Naive thymus-derived CD4-positive, alpha-beta T cell (primary cell): Measurements from ENCODE around the gene KRTAP10-10. TPM values are rescaled to one million over a fixed set of nuclear protein-coding genes. Genes with fewer than 3 reads are reported as not detected.
A peak's percentile ranks its signal among the peaks of the same experiment; 100 is the strongest.

Experiments
- ATAC-seq: fragments of 150-1000 bp; cut with Tn5 transposase; 2 replicates; pipeline ENCODE4 v1.10.0; 2021; ENCODE audit warnings: mild to moderate bottlenecking, moderate library complexity
- CTCF ChIA-PET: fragments of 350-600 bp; sonication (Branson Sonifier 250); formaldehyde crosslinking; loops from one replicate; lab custom pipeline; 2021; ENCODE audit warnings: antibody characterized with exemption; lab: Charles Lee
- POLR2A ChIA-PET: fragments of 350-600 bp; sonication (Branson Sonifier 250); formaldehyde crosslinking; loops from one replicate; lab custom pipeline; 2021; ENCODE audit warnings: antibody characterized with exemption, inconsistent platforms; lab: Charles Lee
- DNase-seq, 9 donors: peaks; one replicate each; pipeline versions ENCODE4 v3.0.0 to v3.0.0-alpha.2; 2020 to 2022; ENCODE audit warnings: mixed read lengths in 1 of 9
- H3K27ac ChIP-seq: one replicate; pipeline ENCODE4 v1.7.0; 2013; ENCODE audit warnings: mild to moderate bottlenecking, low read depth, low read length, moderate library complexity
- H3K27me3 ChIP-seq, 2 donors: one replicate each; pipeline ENCODE4 v1.7.0; 2013; ENCODE audit warnings: low read length in 2 of 2, mild to moderate bottlenecking in 2 of 2, moderate library complexity in 2 of 2; ENCODE audit not compliant: control insufficient read depth in 2 of 2, insufficient read depth in 2 of 2
- H3K36me3 ChIP-seq, 3 experiments: 1 replicate in 2 of 3; 2 replicates in 1 of 3; pipeline ENCODE4 v1.7.0; 2013; ENCODE audit warnings: low read length in 3 of 3, mild to moderate bottlenecking in 3 of 3, moderate library complexity in 1 of 3; ENCODE audit not compliant: insufficient read depth in 3 of 3, control insufficient read depth in 2 of 3
- H3K4me1 ChIP-seq, 2 donors: one replicate each; pipeline ENCODE4 v1.7.0; 2013; ENCODE audit warnings: low read length in 2 of 2, mild to moderate bottlenecking in 2 of 2, moderate library complexity in 1 of 2; ENCODE audit not compliant: control insufficient read depth in 2 of 2, insufficient read depth in 2 of 2
- H3K4me3 ChIP-seq: 2 replicates; pipeline ENCODE4 v1.7.0; 2013; ENCODE audit warnings: mild to moderate bottlenecking, low read length
- H3K9me3 ChIP-seq, 3 experiments: 1 replicate in 2 of 3; 2 replicates in 1 of 3; pipeline ENCODE4 v1.7.0; 2013; ENCODE audit warnings: low read length in 3 of 3; ENCODE audit not compliant: control insufficient read depth in 2 of 3
- H3K27ac Mint-ChIP-seq, 9 donors: one replicate each; pipeline ENCODE4 v1.8.0; 2020 to 2022; ENCODE audit warnings: mixed read lengths in 9 of 9, mild to moderate bottlenecking in 8 of 9, moderate library complexity in 5 of 9, inconsistent platforms in 2 of 9
- H3K27me3 Mint-ChIP-seq, 5 donors: one replicate each; pipeline ENCODE4 v1.8.0; 2021 to 2022; ENCODE audit warnings: mixed read lengths in 5 of 5, mild to moderate bottlenecking in 1 of 5
- H3K36me3 Mint-ChIP-seq, 5 donors: one replicate each; pipeline ENCODE4 v1.8.0; 2020 to 2022; ENCODE audit warnings: mixed read lengths in 5 of 5, mild to moderate bottlenecking in 3 of 5, inconsistent platforms in 1 of 5
- H3K4me1 Mint-ChIP-seq, 7 donors: one replicate each; pipeline ENCODE4 v1.8.0; 2020 to 2022; ENCODE audit warnings: mixed read lengths in 7 of 7, mild to moderate bottlenecking in 3 of 7, inconsistent platforms in 1 of 7
- H3K4me3 Mint-ChIP-seq, 10 donors: one replicate each; pipeline ENCODE4 v1.8.0; 2020 to 2022; ENCODE audit warnings: mild to moderate bottlenecking in 10 of 10, mixed read lengths in 10 of 10, moderate library complexity in 6 of 10, inconsistent platforms in 2 of 10
- H3K9me3 Mint-ChIP-seq, 11 donors: one replicate each; pipeline ENCODE4 v1.8.0; 2020 to 2022; ENCODE audit warnings: mixed read lengths in 11 of 11, mild to moderate bottlenecking in 4 of 11, inconsistent platforms in 1 of 11, moderate library complexity in 1 of 11
- intact Hi-C, 2 donors: fragments of 100-400 bp; cut with micrococcal nuclease; formaldehyde crosslinking; loops; one replicate each; pipeline ENCODE4 v1.15.1; 2023
- polyA plus RNA-seq, 2 donors: library from polyadenylated mRNA; unstranded; fragments of 300-500 nt; fragmentation: Illumina TruSeq; gene quantifications; one replicate each; pipeline ENCODE4 v1.2.3, GENCODE V29; 2021
- total RNA-seq, 6 experiments: library from RNA in 5 of 6; stranded (reverse) in 5 of 6; gene quantifications; 1 replicate in 5 of 6; 2 replicates in 1 of 6; pipeline ENCODE4 v1.2.3 and lab custom pipeline; 2021 to 2026

Gene KRTAP10-10
- total and polyA plus RNA-seq, 7 experiments from 2014 or later = not detected

- Mint-ChIP-seq H3K36me3 (peaks cover 3 to 17% (median 6%) of the 10 kb centered on the region in 5 donors), H3K9me3 (peaks cover 0 to 32% (median 13%) of the 10 kb centered on the region in 11 donors), H3K27me3 (no peaks in the 10 kb centered on the region), H3K4me3 (no peak overlapping the region), H3K4me1 (peaks cover 11 to 26% (median 23%) of the 10 kb centered on the region in 7 donors), H3K27ac (peak overlapping the region in 2 of 9 donors; percentile 29 to 30)
- ChIA-PET CTCF (no interaction called here), POLR2A (no interaction called here)
- Histone ChIP-seq H3K4me3 (no peak overlapping the region), H3K27me3 (no peaks in the 10 kb centered on the region), H3K4me1 (peaks cover 12% of the 10 kb centered on the region in 2 donors), H3K9me3 (peaks cover 0 to 6% (median 5%) of the 10 kb centered on the region in 3 experiments), H3K27ac (no peak overlapping the region), H3K36me3 (no peaks in the 10 kb centered on the region)
- no peak for ATAC-seq
- DNase-seq = no peak
- intact Hi-C loops = loop anchor here in 1 of 2 donors (10.0 kb wide), 1 partner anchor 65 kb away; the partner anchor contains the start of gene KRTAP10-5
Observed at GRCh38 chr21:44649521-44650100, 12.5 kb downstream of the KRTAP10-10 start.

- intact Hi-C loops = loop anchor here in 1 of 2 donors (10.0 kb wide), 1 partner anchor 66 kb away; the partner anchor contains the start of gene KRTAP10-5
- ATAC-seq (no peak), DNase-seq (no peak)
- H3K9me3 Mint-ChIP-seq = peaks cover 0 to 31% (median 11%) of the 10 kb centered on the region in 11 donors
- H3K27me3 ChIP-seq = no peaks in the 10 kb centered on the region
- H3K4me1 Mint-ChIP-seq = peaks cover 17 to 34% (median 28%) of the 10 kb centered on the region in 7 donors
- H3K36me3 ChIP-seq = no peaks in the 10 kb centered on the region
- H3K36me3 Mint-ChIP-seq = peaks cover 0 to 22% (median 0%) of the 10 kb centered on the region in 5 donors
- ChIA-PET POLR2A (no interaction called here), CTCF (no interaction called here)
- H3K27ac ChIP-seq = no peak overlapping the region
- peaks cover 18 to 20% of the 10 kb centered on the region in 2 donors for H3K4me1 ChIP-seq
- H3K27ac Mint-ChIP-seq = peak overlapping the region in 2 of 9 donors; percentile 82 to 85
- no peak overlapping the region for H3K4me3 Mint-ChIP-seq
- peaks cover 0 to 3% (median 1%) of the 10 kb centered on the region in 3 experiments for H3K9me3 ChIP-seq
- H3K27me3 Mint-ChIP-seq = no peaks in the 10 kb centered on the region
- H3K4me3 ChIP-seq = no peak overlapping the region
Observed at GRCh38 chr21:44650265-44650972, 13.3 kb downstream of the KRTAP10-10 start.

GRCh38 chr21:44650973-44651675, 14.0 kb downstream of the KRTAP10-10 start:
- intact Hi-C loops = loop anchor here in 1 of 2 donors (10.0 kb wide), 1 partner anchor 66 kb away; the partner anchor contains the start of gene KRTAP10-5
- Histone ChIP-seq H3K4me1 (peaks cover 21 to 27% of the 10 kb centered on the region in 2 donors), H3K4me3 (no peak overlapping the region), H3K36me3 (no peaks in the 10 kb centered on the region), H3K9me3 (peaks cover 0 to 8% (median 3%) of the 10 kb centered on the region in 3 experiments), H3K27ac (no peak overlapping the region), H3K27me3 (no peaks in the 10 kb centered on the region)
- POLR2A ChIA-PET = interaction anchor here (0.6 kb wide), 1 partner anchor 49 kb away, joined by 3 read pairs; no protein-coding TSS in a partner anchor
- CTCF ChIA-PET = interaction anchor here (0.7 kb wide), 1 partner anchor 124 kb away, joined by 3 read pairs; no protein-coding TSS in a partner anchor
- H3K27ac Mint-ChIP-seq = peak overlapping the region in 2 of 9 donors; percentile 4 to 26
- ATAC-seq (no peak), DNase-seq (no peak)
- H3K4me1 Mint-ChIP-seq = peaks cover 18 to 39% (median 31%) of the 10 kb centered on the region in 7 donors
- peaks cover 1 to 28% (median 2%) of the 10 kb centered on the region in 5 donors for H3K36me3 Mint-ChIP-seq
- H3K4me3 Mint-ChIP-seq = no peak overlapping the region
- no peaks in the 10 kb centered on the region for H3K27me3 Mint-ChIP-seq
- peaks cover 0 to 33% (median 11%) of the 10 kb centered on the region in 11 donors for H3K9me3 Mint-ChIP-seq

- H3K4me3 ChIP-seq = no peak overlapping the region
- H3K27ac ChIP-seq = no peak overlapping the region
- no peaks in the 10 kb centered on the region for H3K27me3 ChIP-seq
- H3K4me3 Mint-ChIP-seq = peak overlapping the region in 3 of 10 donors; percentile 34 to 73 (median 72)
- H3K27ac Mint-ChIP-seq = peak overlapping the region in 7 of 9 donors; percentile 20 to 95 (median 94)
- peaks cover 0 to 22% (median 7%) of the 10 kb centered on the region in 3 experiments for H3K9me3 ChIP-seq
- H3K9me3 Mint-ChIP-seq = peaks cover 7 to 49% (median 30%) of the 10 kb centered on the region in 11 donors
- H3K27me3 Mint-ChIP-seq = no peaks in the 10 kb centered on the region
- no peak for ATAC-seq
- H3K36me3 Mint-ChIP-seq = peaks cover 11 to 46% (median 16%) of the 10 kb centered on the region in 5 donors
- ChIA-PET POLR2A (interaction anchor here (1.0 to 1.2 kb wide), 2 partner anchors 8 to 35 kb away, joined by 3 to 6 read pairs; no protein-coding TSS in a partner anchor), CTCF (no interaction called here)
- H3K36me3 ChIP-seq = no peaks in the 10 kb centered on the region
- no peak for DNase-seq
- intact Hi-C loops = loop anchor here in 1 of 2 donors (10.0 kb wide), 1 partner anchor 68 kb away; the partner anchor contains the start of gene KRTAP10-5
- peaks cover 28 to 52% (median 47%) of the 10 kb centered on the region in 7 donors for H3K4me1 Mint-ChIP-seq
- H3K4me1 ChIP-seq = peaks cover 37 to 46% of the 10 kb centered on the region in 2 donors
Observed at GRCh38 chr21:44653123-44653522, 16.0 kb downstream of the KRTAP10-10 start.

- peaks cover 11 to 54% (median 16%) of the 10 kb centered on the region in 5 donors for H3K36me3 Mint-ChIP-seq
- intact Hi-C loops = loop anchor here in 1 of 2 donors (10.0 kb wide), 1 partner anchor 69 kb away; the partner anchor contains the start of gene KRTAP10-5
- H3K4me1 Mint-ChIP-seq = peaks cover 36 to 59% (median 55%) of the 10 kb centered on the region in 7 donors
- H3K27me3 Mint-ChIP-seq = no peaks in the 10 kb centered on the region
- H3K4me1 ChIP-seq = peaks cover 45 to 54% of the 10 kb centered on the region in 2 donors
- H3K27ac ChIP-seq = peak overlapping the region; percentile 47
- H3K27me3 ChIP-seq = no peaks in the 10 kb centered on the region
- H3K27ac Mint-ChIP-seq = peak overlapping the region; percentile 73 to 95 (median 90)
- H3K9me3 Mint-ChIP-seq = peaks cover 7 to 57% (median 37%) of the 10 kb centered on the region in 11 donors
- peaks cover 0 to 22% (median 7%) of the 10 kb centered on the region in 3 experiments for H3K9me3 ChIP-seq
- H3K4me3 Mint-ChIP-seq = peak overlapping the region in 9 of 10 donors; percentile 28 to 77 (median 72)
- no peak overlapping the region for H3K4me3 ChIP-seq
- ChIA-PET POLR2A (interaction anchor here (0.9 to 1.8 kb wide), 6 partner anchors 9 to 106 kb away, joined by 3 to 6 read pairs (median 4); partner anchors contain the start of gene KRTAP12-2), CTCF (no interaction called here)
- H3K36me3 ChIP-seq = no peaks in the 10 kb centered on the region
- ATAC-seq (peak; percentile 70), DNase-seq (peak in 8 of 9 donors; percentile 37 to 84 (median 76))
Observed at GRCh38 chr21:44653656-44654575, 16.8 kb downstream of the KRTAP10-10 start.
